GM18907 (cell line): Measurements from ENCODE around the gene SMAD3.
A peak's percentile ranks its signal among the peaks of the same experiment; 100 is the strongest.
"Not testable (repeated sequence)": the region's sequence is repeated elsewhere in the genome, so short reads cannot be mapped to it uniquely, and the experiment has no call there.

Experiments
- ATAC-seq: cut with Tn5 transposase; IDR thresholded peaks from one replicate; pipeline ENCODE4 v1.9.1; 2021; ENCODE audit warnings: mild to moderate bottlenecking, moderate library complexity; ENCODE audit not compliant: unreplicated experiment

The SMAD3 gene

GRCh38 chr15:67107014-67107812 is 41.8 kb downstream of the SMAD3 start:
- no peak for ATAC-seq

- ATAC-seq: no peak
Measured at GRCh38 chr15:67108122-67108961, 42.9 kb downstream of the SMAD3 start.

GRCh38 chr15:67109141-67110034 is 44.0 kb downstream of the SMAD3 start:
- peak; percentile 68 for ATAC-seq

GRCh38 chr15:67110361-67110781 is 45.0 kb downstream of the SMAD3 start:
- peak; percentile 42 for ATAC-seq

- ATAC-seq: no peak
Measured at GRCh38 chr15:67110958-67111864, 45.8 kb downstream of the SMAD3 start.

- no peak for ATAC-seq
Measured at GRCh38 chr15:67114046-67114445, 48.6 kb downstream of the SMAD3 start.

- ATAC-seq: no peak
Measured at GRCh38 chr15:67114846-67115585, 49.6 kb downstream of the SMAD3 start.

GRCh38 chr15:67115586-67115969 is 50.2 kb downstream of the SMAD3 start:
- no peak for ATAC-seq

- no peak for ATAC-seq
Measured at GRCh38 chr15:67116742-67117141, 51.3 kb downstream of the SMAD3 start.

- ATAC-seq: no peak
Measured at GRCh38 chr15:67117370-67117769, 52.0 kb downstream of the SMAD3 start.

GRCh38 chr15:67118808-67119207 is 53.4 kb downstream of the SMAD3 start:
- ATAC-seq: no peak

- no peak for ATAC-seq
Measured at GRCh38 chr15:67119238-67119846, 53.9 kb downstream of the SMAD3 start.

GRCh38 chr15:67120009-67120838 is 54.8 kb downstream of the SMAD3 start:
- ATAC-seq: no peak

- peak; percentile 67 for ATAC-seq
Measured at GRCh38 chr15:67120839-67121643, 55.6 kb downstream of the SMAD3 start.

- no peak for ATAC-seq
Measured at GRCh38 chr15:67121644-67122605, 56.5 kb downstream of the SMAD3 start.

GRCh38 chr15:67122816-67123215 is 57.4 kb downstream of the SMAD3 start:
- ATAC-seq: not testable (repeated sequence)
